Activated naive CD8-positive, alpha-beta T cell treated with anti-CD3 and anti-CD28 coated beads for 36 hours (primary cell): ENCODE results near the gene MEGF11. TPM values are rescaled to one million over a fixed set of nuclear protein-coding genes. Genes with fewer than 3 reads are reported as not detected.

Experiments used
- DNase-seq: peaks from one replicate; pipeline ENCODE4 v3.0.0; 2021
- H3K27ac Mint-ChIP-seq: one replicate; pipeline ENCODE4 v1.8.0; 2022; ENCODE audit warnings: mild to moderate bottlenecking, moderate library complexity, mixed read lengths
- H3K27me3 Mint-ChIP-seq: one replicate; pipeline ENCODE4 v1.8.0; 2022; ENCODE audit warnings: mild to moderate bottlenecking, mixed read lengths
- H3K36me3 Mint-ChIP-seq: one replicate; pipeline ENCODE4 v1.8.0; 2021; ENCODE audit warnings: mild to moderate bottlenecking, mixed read lengths
- H3K4me1 Mint-ChIP-seq: one replicate; pipeline ENCODE4 v1.8.0; 2021; ENCODE audit warnings: mixed read lengths
- H3K4me3 Mint-ChIP-seq: one replicate; pipeline ENCODE4 v1.8.0; 2022; ENCODE audit warnings: mild to moderate bottlenecking, moderate library complexity, mixed read lengths
- H3K9me3 Mint-ChIP-seq: one replicate; pipeline ENCODE4 v1.8.0; 2022; ENCODE audit warnings: mixed read lengths
- total RNA-seq, 2 experiments: library from RNA; stranded (reverse); gene quantifications; one replicate each; pipeline ENCODE4 v1.2.3, GENCODE V29; 2021

The MEGF11 gene
- total RNA-seq, 2 experiments from 2014 or later = not detected

DNA sequence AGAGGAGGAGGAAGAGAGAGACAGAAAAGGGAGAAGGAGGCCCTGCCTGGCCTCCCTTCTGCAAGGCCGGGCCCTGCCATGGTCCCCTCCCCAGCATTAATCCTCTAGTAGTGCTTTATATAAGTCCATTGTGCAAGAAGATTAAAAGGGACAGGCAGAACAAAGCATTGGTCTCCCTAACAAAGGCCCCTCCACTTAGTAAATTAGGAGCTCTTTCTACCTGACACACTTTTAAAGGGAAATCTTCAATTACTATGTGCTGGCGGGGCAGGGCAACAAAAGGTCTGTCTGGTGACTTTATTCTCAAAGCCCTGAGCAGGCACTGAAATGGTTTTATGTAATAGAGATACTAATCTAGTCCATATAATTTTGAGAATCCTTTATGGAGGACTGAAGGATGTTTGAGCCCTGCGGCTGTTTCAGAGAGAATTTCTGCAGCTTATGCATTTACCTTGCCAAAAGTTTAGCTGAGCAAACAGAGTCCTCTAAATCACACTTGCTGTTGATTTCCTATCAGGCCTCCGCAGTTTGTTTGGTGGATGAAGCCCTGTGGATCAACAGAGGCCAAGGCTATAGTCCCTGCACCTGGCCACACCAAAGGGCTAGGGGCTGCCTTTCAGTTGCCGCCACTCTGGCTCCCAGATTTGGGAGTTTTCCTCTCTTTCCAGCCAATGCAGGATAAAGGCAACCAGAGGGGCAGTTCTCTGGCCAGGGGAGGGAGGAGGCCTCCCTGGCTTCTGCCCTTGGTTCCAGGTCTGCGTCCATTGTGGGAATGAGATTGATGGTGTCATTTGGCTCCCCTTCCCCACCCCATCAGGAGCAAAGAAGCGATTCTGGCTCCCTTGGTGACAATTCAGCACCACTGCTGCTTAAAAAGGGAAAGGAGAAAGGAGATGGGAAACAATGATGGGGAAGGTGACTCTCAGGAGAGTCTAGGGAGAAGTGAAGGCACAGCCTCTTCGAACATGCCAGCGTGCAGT lies 148.0 kb downstream of the MEGF11 start:
- Mint-ChIP-seq H3K36me3 (no peaks in the 10 kb centered on the region), H3K4me3 (no peak overlapping the region), H3K27me3 (peaks cover 8% of the 10 kb centered on the region), H3K9me3 (no peaks in the 10 kb centered on the region), H3K4me1 (no peaks in the 10 kb centered on the region), H3K27ac (no peak overlapping the region)
- no peak for DNase-seq

GRCh38 chr15:66103293-66103590 lies 150.3 kb downstream of the MEGF11 start:
- H3K4me1 Mint-ChIP-seq = no peaks in the 10 kb centered on the region
- no peak for DNase-seq
- no peak overlapping the region for H3K27ac Mint-ChIP-seq
- peaks cover 8% of the 10 kb centered on the region for H3K27me3 Mint-ChIP-seq
- H3K36me3 Mint-ChIP-seq = no peaks in the 10 kb centered on the region
- no peak overlapping the region for H3K4me3 Mint-ChIP-seq
- H3K9me3 Mint-ChIP-seq = no peaks in the 10 kb centered on the region

DNA sequence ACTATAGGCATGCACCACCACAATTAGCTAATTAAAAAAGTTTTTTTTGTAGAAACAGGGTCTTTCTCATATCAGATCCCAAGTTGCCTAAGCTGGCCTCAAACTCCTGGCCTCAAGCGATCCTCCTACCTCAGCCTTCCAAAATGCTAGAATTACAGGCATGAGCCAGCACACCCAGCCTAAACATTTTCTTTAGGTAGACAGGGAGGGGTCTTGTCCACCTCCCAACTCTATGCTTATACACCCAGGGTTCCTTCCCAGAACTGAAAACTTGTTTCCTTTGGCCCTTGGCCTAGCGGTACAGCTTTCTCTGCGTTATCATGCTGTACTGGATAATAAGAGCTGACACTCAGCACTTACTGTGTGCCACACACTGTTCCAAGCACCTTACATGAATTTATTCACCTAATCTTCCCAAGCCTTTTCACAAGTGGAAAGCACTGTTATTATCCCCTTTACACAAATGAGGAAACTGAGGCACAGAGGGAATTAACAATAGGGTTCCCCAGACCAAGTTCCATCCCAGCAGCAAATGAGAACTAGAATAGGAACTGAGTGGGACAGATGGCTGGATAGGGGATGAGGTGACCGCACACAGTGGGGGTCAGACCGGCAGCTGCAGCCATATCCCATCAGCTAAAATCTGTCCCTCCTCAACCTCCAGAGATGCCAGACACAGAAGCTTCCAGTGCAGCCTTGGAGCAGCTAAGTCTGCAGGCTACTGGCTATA lies 150.8 kb downstream of the MEGF11 start:
- Mint-ChIP-seq H3K9me3 (no peaks in the 10 kb centered on the region), H3K27me3 (peaks cover 8% of the 10 kb centered on the region), H3K27ac (no peak overlapping the region), H3K4me3 (no peak overlapping the region), H3K36me3 (no peaks in the 10 kb centered on the region), H3K4me1 (no peaks in the 10 kb centered on the region)
- no peak for DNase-seq

- Mint-ChIP-seq H3K27ac (no peak overlapping the region), H3K9me3 (no peaks in the 10 kb centered on the region), H3K4me3 (no peak overlapping the region), H3K27me3 (peaks cover 8% of the 10 kb centered on the region), H3K4me1 (no peaks in the 10 kb centered on the region), H3K36me3 (no peaks in the 10 kb centered on the region)
- no peak for DNase-seq
These were observed 151.7 kb downstream of the MEGF11 start for GRCh38 chr15:66101715-66102395.

GRCh38 chr15:66100761-66101160 lies 152.8 kb downstream of the MEGF11 start:
- Mint-ChIP-seq H3K9me3 (no peaks in the 10 kb centered on the region), H3K36me3 (no peaks in the 10 kb centered on the region), H3K27ac (no peak overlapping the region), H3K4me1 (no peaks in the 10 kb centered on the region), H3K27me3 (peaks cover 8% of the 10 kb centered on the region), H3K4me3 (no peak overlapping the region)
- no peak for DNase-seq

GRCh38 chr15:66099950-66100671 lies 153.4 kb downstream of the MEGF11 start:
- Mint-ChIP-seq H3K36me3 (no peaks in the 10 kb centered on the region), H3K27me3 (peaks cover 8% of the 10 kb centered on the region), H3K27ac (no peak overlapping the region), H3K4me3 (no peak overlapping the region), H3K9me3 (no peaks in the 10 kb centered on the region), H3K4me1 (no peaks in the 10 kb centered on the region)
- DNase-seq = no peak

GRCh38 chr15:66098022-66098363 lies 155.6 kb downstream of the MEGF11 start:
- no peaks in the 10 kb centered on the region for H3K36me3 Mint-ChIP-seq
- H3K4me3 Mint-ChIP-seq = no peak overlapping the region

GRCh38 chr15:66097151-66098021 lies 156.2 kb downstream of the MEGF11 start:
- Mint-ChIP-seq H3K36me3 (no peaks in the 10 kb centered on the region), H3K9me3 (no peaks in the 10 kb centered on the region), H3K4me1 (no peaks in the 10 kb centered on the region), H3K27me3 (peaks cover 8% of the 10 kb centered on the region), H3K27ac (no peak overlapping the region), H3K4me3 (no peak overlapping the region)
- no peak for DNase-seq

More at GRCh38 chr15:66098022-66098363, 155.6 kb downstream of the MEGF11 start:
- Mint-ChIP-seq H3K27me3 (peaks cover 8% of the 10 kb centered on the region), H3K4me1 (no peaks in the 10 kb centered on the region), H3K27ac (no peak overlapping the region), H3K9me3 (no peaks in the 10 kb centered on the region)
- DNase-seq = no peak

DNA sequence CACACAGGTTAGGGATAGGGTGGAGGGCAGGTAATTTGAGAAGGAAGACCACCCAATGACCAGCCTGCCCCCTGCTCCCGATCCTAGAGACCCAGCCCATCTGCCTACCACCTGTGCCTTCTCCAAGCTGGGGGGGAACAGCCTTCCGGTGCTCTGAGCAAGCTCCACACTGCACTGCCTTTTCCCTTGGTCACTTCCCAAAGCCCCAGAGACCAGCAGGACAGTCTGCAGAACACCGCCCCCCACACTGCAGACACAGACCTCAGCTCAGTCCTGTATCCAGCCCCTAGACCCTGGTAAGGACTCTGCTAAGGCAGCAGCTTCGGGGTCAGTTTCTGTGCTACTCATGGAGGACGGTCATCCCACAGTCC lies 156.9 kb downstream of the MEGF11 start:
- Mint-ChIP-seq H3K9me3 (no peaks in the 10 kb centered on the region), H3K27ac (no peak overlapping the region), H3K27me3 (peaks cover 6% of the 10 kb centered on the region), H3K4me3 (no peak overlapping the region), H3K36me3 (no peaks in the 10 kb centered on the region), H3K4me1 (no peaks in the 10 kb centered on the region)
- DNase-seq = no peak

GRCh38 chr15:66095871-66096687 lies 157.5 kb downstream of the MEGF11 start:
- Mint-ChIP-seq H3K9me3 (no peaks in the 10 kb centered on the region), H3K36me3 (no peaks in the 10 kb centered on the region), H3K4me3 (no peak overlapping the region), H3K27ac (no peak overlapping the region), H3K4me1 (no peaks in the 10 kb centered on the region), H3K27me3 (no peaks in the 10 kb centered on the region)
- no peak for DNase-seq

DNA sequence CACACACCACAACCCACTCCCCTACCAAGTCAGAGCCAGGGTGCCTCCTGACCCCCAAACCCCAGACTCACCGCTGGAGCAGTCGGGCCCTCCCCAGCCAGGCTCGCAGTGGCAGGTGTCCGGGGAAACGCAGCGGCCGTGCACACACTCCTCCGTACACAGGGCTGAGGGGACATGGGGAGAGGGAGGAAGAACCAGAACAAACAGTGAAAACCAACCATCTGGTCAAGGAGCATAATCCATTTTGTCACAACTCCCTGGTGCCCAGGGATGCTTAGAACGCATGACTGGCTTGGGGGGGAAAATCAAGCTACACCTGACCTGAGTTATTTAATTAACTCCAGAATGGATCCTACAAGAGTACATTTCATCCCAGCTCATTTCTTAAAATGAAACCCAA lies 159.2 kb downstream of the MEGF11 start:
- no peaks in the 10 kb centered on the region for H3K4me1 Mint-ChIP-seq
- no peaks in the 10 kb centered on the region for H3K36me3 Mint-ChIP-seq
- H3K27me3 Mint-ChIP-seq = no peaks in the 10 kb centered on the region
- H3K4me3 Mint-ChIP-seq = no peak overlapping the region
- no peaks in the 10 kb centered on the region for H3K9me3 Mint-ChIP-seq
- no peak overlapping the region for H3K27ac Mint-ChIP-seq
- no peak for DNase-seq

DNA sequence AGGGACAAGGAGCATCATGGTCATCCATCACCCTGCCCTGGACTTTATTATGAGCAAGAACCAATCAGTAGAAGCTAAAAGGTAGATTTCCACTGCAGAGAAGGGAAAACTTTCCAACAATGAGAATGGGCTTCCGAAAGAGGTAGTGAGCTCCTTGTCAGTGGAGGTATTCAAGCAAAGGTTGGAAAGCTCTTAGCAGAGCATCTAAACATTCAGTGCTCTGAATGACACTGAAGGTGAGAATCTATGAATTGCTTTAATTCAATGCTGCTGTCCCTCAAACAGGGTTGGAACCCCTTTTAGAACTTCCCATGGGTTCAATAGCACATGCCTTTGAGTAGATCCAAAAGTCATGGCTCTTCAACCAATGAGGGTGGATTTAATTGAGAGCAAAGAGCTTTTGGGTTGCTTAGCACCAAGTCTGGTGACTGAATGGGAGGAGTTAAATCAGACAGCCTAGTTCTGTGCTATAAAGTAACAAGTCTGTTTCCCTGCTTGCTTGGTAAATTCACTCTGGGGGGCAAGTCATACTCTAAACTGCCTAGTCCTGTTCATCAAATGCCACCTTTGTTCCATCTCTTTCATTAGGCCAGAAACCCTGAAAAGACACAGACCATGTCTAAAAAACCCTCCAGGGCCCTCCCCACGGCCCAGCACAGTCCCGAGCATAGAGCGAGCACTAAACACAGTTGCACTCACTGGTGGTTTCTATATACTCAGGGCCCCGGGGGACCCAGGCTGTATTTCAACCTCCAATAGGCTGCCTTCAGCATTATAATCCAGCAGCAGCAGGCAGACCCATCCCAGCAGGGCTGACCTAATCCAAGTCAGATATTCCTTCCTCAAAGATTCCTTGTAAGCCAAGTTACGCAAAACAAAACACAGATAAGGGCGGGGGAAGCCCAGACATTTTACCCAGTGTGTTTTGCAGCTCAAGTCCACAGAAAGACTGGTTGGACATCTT lies 161.2 kb downstream of the MEGF11 start:
- no peaks in the 10 kb centered on the region for H3K36me3 Mint-ChIP-seq

GRCh38 chr15:66089509-66089908 lies 164.0 kb downstream of the MEGF11 start:
- H3K9me3 Mint-ChIP-seq = peaks cover under 1% of the 10 kb centered on the region
- no peaks in the 10 kb centered on the region for H3K4me1 Mint-ChIP-seq
- peaks cover 4% of the 10 kb centered on the region for H3K27me3 Mint-ChIP-seq
- no peak for DNase-seq
- no peak overlapping the region for H3K27ac Mint-ChIP-seq
- H3K4me3 Mint-ChIP-seq = no peak overlapping the region
- H3K36me3 Mint-ChIP-seq = no peaks in the 10 kb centered on the region

More for the DNA sequence above, 161.2 kb downstream of the MEGF11 start:
- Mint-ChIP-seq H3K4me3 (no peak overlapping the region), H3K27ac (no peak overlapping the region), H3K27me3 (no peaks in the 10 kb centered on the region), H3K9me3 (no peaks in the 10 kb centered on the region), H3K4me1 (no peaks in the 10 kb centered on the region)
- DNase-seq = no peak
